ENCODE measurements around the gene NCDN.

GRCh38 chr1:35599411-35599810, 41.8 kb downstream of the NCDN start:
- no peak for TF ChIP-seq CTCF (conservative IDR thresholded peaks at IDR 0.05; ENCODE audit: low read length)
- TF ChIP-seq EZH2phosphoT487 (IDR thresholded peaks at IDR 0.05; ENCODE audit: borderline replicate concordance, low read depth, low read length) = no peak

All from OCI-LY7 (cell line).